Measurements from ENCODE around the gene COL9A3. TPM values are rescaled to one million over a fixed set of nuclear protein-coding genes. Genes with fewer than 3 reads are reported as not detected.

The COL9A3 gene
- total and polyA plus RNA-seq, 2 experiments from 2014 or later: 23.9 to 68.1 TPM

DNA sequence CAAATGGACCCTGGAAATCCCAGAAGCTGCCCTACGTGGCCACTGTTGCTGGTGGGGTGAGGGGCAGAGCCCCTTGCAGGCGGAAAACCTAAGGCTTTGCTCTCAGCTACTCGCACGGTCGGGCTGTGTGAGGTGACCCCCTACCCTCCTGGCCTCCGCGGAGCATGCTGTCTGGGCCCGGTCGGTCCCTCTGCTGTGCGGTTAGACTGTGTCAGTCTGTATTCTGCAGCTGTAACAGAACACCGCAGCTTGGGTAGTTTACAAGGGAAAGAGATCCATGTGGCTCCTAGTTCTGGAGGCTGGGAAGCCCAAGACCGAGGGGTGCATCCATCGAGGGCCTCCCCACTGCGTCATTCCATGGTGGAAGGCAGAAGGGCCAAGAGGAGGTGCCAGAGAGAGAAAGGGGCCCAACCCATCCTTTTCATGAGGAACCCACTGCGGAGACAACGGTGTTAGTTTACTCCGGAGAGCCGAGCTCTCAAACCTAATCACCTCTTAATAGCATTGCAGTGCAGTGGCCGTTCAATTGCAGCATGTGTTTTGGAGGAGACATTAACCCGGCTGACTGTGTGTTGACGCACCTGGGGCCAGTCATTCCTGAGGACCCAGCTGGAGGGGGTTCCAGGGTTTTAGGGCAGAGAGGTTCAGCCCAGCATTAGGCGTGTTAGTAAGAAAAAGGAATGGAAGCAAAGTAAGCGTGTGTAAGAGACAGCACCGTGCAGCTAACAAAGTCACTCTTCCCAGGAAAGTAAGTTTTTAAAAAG is 18.3 kb downstream of the COL9A3 start:
- 84% methylated on average over 24 of the region's 24 CpGs for WGBS (ENCODE audit: low lambda C conversion rate, missing lambda C conversion rate)
- DNase-seq (ENCODE audit: low spot score): no peak
- Histone ChIP-seq H3K4me2 (no peak overlapping the region), H3K79me2 (no peaks in the 10 kb centered on the region), H3K27ac (no peak overlapping the region), H4K20me1 (ENCODE audit: insufficient read depth, poor library complexity, severe bottlenecking) (no peaks in the 10 kb centered on the region), H3K4me3 (no peak overlapping the region), H2AFZ (no peak overlapping the region), H3K36me3 (replicated peaks; ENCODE audit: insufficient read depth, low read depth) (no peaks in the 10 kb centered on the region), H3K27me3 (no peaks in the 10 kb centered on the region), H3K9me2 (replicated peaks; ENCODE audit: insufficient read depth) (no peaks in the 10 kb centered on the region), H3K9me3 (ENCODE audit: low read depth) (no peaks in the 10 kb centered on the region), H3K4me1 (ENCODE audit: insufficient read depth) (peaks cover 12% of the 10 kb centered on the region)
- TF ChIP-seq EZH2phosphoT487 (IDR thresholded peaks at IDR 0.05; ENCODE audit: low read depth, severe bottlenecking, unreplicated experiment) (no peak), EZH2 (IDR thresholded peaks at IDR 0.05; ENCODE audit: borderline replicate concordance) (no peak)
- TF ChIP-seq, protein P1, sequence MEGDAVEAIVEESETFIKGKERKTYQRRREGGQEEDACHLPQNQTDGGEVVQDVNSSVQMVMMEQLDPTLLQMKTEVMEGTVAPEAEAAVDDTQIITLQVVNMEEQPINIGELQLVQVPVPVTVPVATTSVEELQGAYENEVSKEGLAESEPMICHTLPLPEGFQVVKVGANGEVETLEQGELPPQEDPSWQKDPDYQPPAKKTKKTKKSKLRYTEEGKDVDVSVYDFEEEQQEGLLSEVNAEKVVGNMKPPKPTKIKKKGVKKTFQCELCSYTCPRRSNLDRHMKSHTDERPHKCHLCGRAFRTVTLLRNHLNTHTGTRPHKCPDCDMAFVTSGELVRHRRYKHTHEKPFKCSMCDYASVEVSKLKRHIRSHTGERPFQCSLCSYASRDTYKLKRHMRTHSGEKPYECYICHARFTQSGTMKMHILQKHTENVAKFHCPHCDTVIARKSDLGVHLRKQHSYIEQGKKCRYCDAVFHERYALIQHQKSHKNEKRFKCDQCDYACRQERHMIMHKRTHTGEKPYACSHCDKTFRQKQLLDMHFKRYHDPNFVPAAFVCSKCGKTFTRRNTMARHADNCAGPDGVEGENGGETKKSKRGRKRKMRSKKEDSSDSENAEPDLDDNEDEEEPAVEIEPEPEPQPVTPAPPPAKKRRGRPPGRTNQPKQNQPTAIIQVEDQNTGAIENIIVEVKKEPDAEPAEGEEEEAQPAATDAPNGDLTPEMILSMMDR (IDR thresholded peaks at IDR 0.05; ENCODE audit: poor library complexity): no peak

DNA sequence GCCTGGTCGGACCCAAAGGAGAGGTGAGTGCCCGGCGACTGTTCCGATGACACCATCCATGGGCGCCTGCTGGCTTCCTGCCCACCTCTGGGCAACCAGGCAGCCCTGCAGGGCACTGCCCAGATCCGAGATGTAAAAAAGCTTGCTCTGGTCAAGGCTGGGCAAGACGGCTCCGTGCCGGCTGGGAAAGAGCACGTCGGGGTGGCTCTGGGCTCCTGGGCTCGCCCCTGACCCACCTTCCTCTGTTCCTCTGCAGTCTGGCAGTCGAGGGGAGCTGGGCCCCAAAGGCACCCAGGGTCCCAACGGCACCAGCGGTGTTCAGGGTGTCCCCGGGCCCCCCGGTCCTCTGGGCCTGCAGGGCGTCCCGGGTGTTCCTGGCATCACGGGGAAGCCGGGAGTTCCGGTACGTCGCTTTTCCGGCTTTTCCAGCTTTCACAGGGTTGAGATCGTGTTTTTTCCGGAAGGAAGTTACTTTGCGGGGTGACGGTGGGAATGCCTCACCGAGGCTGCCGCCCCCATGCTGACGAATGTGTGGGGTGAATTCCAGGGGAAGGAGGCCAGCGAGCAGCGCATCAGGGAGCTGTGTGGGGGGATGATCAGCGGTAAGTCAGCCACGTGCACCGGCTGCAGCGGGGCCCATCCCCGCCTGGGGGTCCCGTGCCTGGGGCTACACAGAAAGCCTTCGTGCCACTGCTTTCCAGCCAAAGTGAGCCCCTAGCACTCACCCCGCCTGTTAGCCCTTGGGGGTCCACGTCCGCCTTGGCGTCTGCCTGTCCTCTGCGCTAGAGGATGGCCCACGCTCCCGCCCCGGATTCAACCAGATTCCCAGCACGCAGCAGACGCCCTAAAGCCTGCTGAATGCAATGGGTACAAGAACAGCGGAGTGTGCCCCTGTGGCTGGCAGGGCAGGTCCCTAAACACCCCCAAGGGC is 19.3 kb downstream of the COL9A3 start:
- TF ChIP-seq, protein P1 (IDR thresholded peaks at IDR 0.05; ENCODE audit: poor library complexity): no peak
- no peak for TF ChIP-seq EZH2 (IDR thresholded peaks at IDR 0.05; ENCODE audit: borderline replicate concordance)
- no peak for TF ChIP-seq EZH2phosphoT487 (IDR thresholded peaks at IDR 0.05; ENCODE audit: low read depth, severe bottlenecking, unreplicated experiment)
- no peak for DNase-seq (ENCODE audit: low spot score)
- WGBS (ENCODE audit: low lambda C conversion rate, missing lambda C conversion rate): 88% methylated on average over 47 of the region's 52 CpGs
- no peak overlapping the region for H2AFZ ChIP-seq
- H4K20me1 ChIP-seq (ENCODE audit: insufficient read depth, poor library complexity, severe bottlenecking): no peaks in the 10 kb centered on the region
- no peaks in the 10 kb centered on the region for H3K79me2 ChIP-seq
- H3K4me1 ChIP-seq (ENCODE audit: insufficient read depth): peaks cover 12% of the 10 kb centered on the region
- H3K27ac ChIP-seq: no peak overlapping the region
- H3K9me2 ChIP-seq (replicated peaks; ENCODE audit: insufficient read depth): no peaks in the 10 kb centered on the region
- no peaks in the 10 kb centered on the region for H3K36me3 ChIP-seq (replicated peaks; ENCODE audit: insufficient read depth, low read depth)
- H3K27me3 ChIP-seq: no peaks in the 10 kb centered on the region
- H3K9me3 ChIP-seq (ENCODE audit: low read depth): no peaks in the 10 kb centered on the region
- no peak overlapping the region for H3K4me3 ChIP-seq
- no peak overlapping the region for H3K4me2 ChIP-seq

DNA sequence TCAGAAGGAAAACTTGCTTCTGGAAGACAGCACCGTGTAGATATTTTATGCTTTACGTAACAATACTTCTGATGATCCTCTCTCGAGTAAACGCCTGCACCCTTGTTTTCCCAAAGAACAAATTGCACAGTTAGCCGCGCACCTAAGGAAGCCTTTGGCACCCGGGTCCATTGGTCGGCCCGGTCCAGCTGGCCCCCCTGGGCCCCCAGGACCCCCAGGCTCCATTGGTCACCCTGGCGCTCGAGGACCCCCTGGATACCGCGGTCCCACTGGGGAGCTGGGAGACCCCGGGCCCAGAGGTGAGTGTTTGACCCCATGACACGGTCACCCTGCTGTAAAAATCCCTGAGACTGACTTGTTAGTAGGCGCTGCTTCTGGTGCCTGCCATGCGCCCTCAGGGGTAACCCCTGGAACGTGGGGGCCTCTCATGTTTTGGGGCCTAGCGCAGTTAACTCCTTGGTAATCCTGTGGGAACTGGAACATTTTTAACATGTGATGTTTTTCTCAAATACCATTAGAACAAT is 20.2 kb downstream of the COL9A3 start:
- Histone ChIP-seq H3K4me1 (ENCODE audit: insufficient read depth) (peaks cover 11% of the 10 kb centered on the region), H3K36me3 (replicated peaks; ENCODE audit: insufficient read depth, low read depth) (no peaks in the 10 kb centered on the region), H3K4me3 (no peak overlapping the region), H4K20me1 (ENCODE audit: insufficient read depth, poor library complexity, severe bottlenecking) (no peaks in the 10 kb centered on the region), H3K9me3 (ENCODE audit: low read depth) (no peaks in the 10 kb centered on the region), H3K27ac (no peak overlapping the region), H3K9me2 (replicated peaks; ENCODE audit: insufficient read depth) (no peaks in the 10 kb centered on the region), H3K79me2 (no peaks in the 10 kb centered on the region), H3K4me2 (no peak overlapping the region), H2AFZ (no peak overlapping the region), H3K27me3 (no peaks in the 10 kb centered on the region)
- WGBS (ENCODE audit: low lambda C conversion rate, missing lambda C conversion rate): 97% methylated on average over 19 of the region's 19 CpGs
- no peak for DNase-seq (ENCODE audit: low spot score)
- no peak for TF ChIP-seq EZH2 (IDR thresholded peaks at IDR 0.05; ENCODE audit: borderline replicate concordance)
- TF ChIP-seq, protein P1 (IDR thresholded peaks at IDR 0.05; ENCODE audit: poor library complexity): no peak
- no peak for TF ChIP-seq EZH2phosphoT487 (IDR thresholded peaks at IDR 0.05; ENCODE audit: low read depth, severe bottlenecking, unreplicated experiment)

Data from hepatocyte (in vitro differentiated cells).